NCI-H146 (cell line): ENCODE measurements around the gene KRT73.

Source experiments
- DNase-seq: peaks from one replicate; lab custom pipeline; 2025; lab: John Stamatoyannopoulos, UW

KRT73 gene

GRCh38 chr12:52645982-52646381, 27.6 kb upstream of the KRT73 start:
- DNase-seq = no peak

GRCh38 chr12:52645120-52645761, 26.9 kb upstream of the KRT73 start:
- DNase-seq = no peak

GRCh38 chr12:52644078-52644415, 25.7 kb upstream of the KRT73 start:
- no peak for DNase-seq

- no peak for DNase-seq
These were observed 25.1 kb upstream of the KRT73 start for GRCh38 chr12:52643233-52644077.

GRCh38 chr12:52641468-52641867, 23.1 kb upstream of the KRT73 start:
- DNase-seq = no peak

- no peak for DNase-seq
These were observed 18.9 kb upstream of the KRT73 start for GRCh38 chr12:52637299-52637698.

- no peak for DNase-seq
These were observed 18.4 kb upstream of the KRT73 start for GRCh38 chr12:52636592-52637258.

GRCh38 chr12:52636189-52636588, 17.8 kb upstream of the KRT73 start:
- DNase-seq = no peak

- DNase-seq = no peak
These were observed 16.1 kb upstream of the KRT73 start for GRCh38 chr12:52634266-52635056.

GRCh38 chr12:52633383-52633782, 15.0 kb upstream of the KRT73 start:
- no peak for DNase-seq

GRCh38 chr12:52632656-52633055, 14.3 kb upstream of the KRT73 start:
- no peak for DNase-seq

- DNase-seq = no peak
These were observed 13.5 kb upstream of the KRT73 start for GRCh38 chr12:52631676-52632459.

GRCh38 chr12:52631264-52631663, 12.9 kb upstream of the KRT73 start:
- no peak for DNase-seq

- no peak for DNase-seq
These were observed 12.3 kb upstream of the KRT73 start for GRCh38 chr12:52630599-52631200.

- DNase-seq = no peak
These were observed 11.7 kb upstream of the KRT73 start for GRCh38 chr12:52630008-52630500.

GRCh38 chr12:52629281-52630007, 11.1 kb upstream of the KRT73 start:
- no peak for DNase-seq

GRCh38 chr12:52628841-52629240, 10.5 kb upstream of the KRT73 start:
- DNase-seq = no peak

GRCh38 chr12:52628111-52628507, 9.8 kb upstream of the KRT73 start:
- no peak for DNase-seq

GRCh38 chr12:52627395-52628110, 9.2 kb upstream of the KRT73 start:
- no peak for DNase-seq

GRCh38 chr12:52622349-52622748, 4.0 kb upstream of the KRT73 start:
- no peak for DNase-seq
